CD4-positive, alpha-beta T cell treated with Interleukin-17A for 4 hours (primary cell): Measurements from ENCODE around the gene FBXL13.
"Not testable (repeated sequence)": the region's sequence is repeated elsewhere in the genome, so short reads cannot be mapped to it uniquely, and the experiment has no call there.

Experiments
- DNase-seq: peaks from one replicate; pipeline ENCODE4 v3.0.0-alpha.2; 2020; ENCODE audit warnings: mixed read lengths

The FBXL13 gene

GRCh38 chr7:102842284-102842683, 232.3 kb downstream of the FBXL13 start:
- DNase-seq, result no peak

GRCh38 chr7:102841290-102841689, 233.3 kb downstream of the FBXL13 start:
- DNase-seq, result no peak

DNA sequence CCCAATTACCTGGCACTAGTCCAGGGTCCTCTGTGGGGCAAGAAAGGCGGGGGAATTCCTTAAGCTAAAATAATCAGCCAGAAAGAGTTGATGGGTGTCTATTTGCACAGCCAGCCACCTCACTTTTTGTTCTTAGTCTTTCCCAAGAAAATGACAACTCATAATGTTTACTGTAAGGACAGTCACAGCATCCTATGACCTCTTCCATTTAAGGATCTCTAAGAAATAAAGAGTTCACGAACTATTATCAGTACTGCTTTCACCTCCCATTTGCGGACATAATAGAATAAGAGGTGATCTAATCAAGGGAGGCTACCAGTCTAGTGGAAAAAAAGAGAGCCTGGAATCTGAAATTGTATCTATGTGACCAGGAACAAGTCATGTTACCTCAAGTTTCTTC, 234.2 kb downstream of the FBXL13 start:
- DNase-seq, result no peak

DNA sequence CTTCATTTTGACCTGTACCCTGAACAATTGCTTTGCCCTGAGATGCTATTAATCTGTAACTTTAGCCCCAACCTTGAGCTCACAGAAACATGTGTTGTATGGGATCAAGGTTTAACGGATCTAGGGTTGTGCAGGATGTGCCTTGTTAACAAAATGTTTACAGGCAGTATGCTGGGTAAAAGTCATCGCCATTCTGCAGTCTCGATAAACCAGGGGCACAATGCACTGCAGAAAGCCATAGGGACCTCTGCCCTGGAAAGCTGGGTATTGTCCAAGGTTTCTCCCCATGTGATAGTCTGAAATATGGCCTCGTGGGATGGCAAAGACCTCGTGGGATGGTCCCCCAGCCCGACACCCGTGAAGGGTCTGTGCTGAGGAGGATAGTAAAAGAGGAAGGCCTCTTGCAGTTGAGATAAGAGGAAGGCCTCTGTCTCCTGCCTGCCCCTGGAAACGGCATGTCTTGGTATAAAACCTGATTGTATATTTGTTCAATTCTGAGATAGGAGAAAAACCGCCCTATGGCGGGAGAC, 236.0 kb downstream of the FBXL13 start:
- DNase-seq, result not testable (repeated sequence)

- DNase-seq, result no peak
Measured at GRCh38 chr7:102837802-102838201, 236.8 kb downstream of the FBXL13 start.

DNA sequence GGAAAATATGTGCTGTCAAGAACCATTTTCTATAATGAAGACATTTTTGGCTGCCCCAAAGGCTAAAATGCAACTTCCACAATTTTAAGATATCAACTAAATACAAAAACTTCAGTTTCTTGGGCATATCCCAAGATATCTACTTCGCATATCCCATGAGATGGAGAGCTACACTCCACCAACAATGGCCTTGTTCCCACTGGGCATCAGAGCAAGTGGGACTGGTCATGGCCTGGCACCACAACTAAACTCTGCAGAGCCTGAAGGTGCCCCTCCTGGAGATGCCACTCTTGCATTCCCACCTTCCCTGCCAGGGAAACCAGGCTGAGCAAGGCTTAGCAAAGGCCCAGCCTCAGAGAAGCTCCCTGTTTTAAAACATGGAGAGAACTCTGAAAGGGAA, 237.6 kb downstream of the FBXL13 start:
- DNase-seq, result no peak

DNA sequence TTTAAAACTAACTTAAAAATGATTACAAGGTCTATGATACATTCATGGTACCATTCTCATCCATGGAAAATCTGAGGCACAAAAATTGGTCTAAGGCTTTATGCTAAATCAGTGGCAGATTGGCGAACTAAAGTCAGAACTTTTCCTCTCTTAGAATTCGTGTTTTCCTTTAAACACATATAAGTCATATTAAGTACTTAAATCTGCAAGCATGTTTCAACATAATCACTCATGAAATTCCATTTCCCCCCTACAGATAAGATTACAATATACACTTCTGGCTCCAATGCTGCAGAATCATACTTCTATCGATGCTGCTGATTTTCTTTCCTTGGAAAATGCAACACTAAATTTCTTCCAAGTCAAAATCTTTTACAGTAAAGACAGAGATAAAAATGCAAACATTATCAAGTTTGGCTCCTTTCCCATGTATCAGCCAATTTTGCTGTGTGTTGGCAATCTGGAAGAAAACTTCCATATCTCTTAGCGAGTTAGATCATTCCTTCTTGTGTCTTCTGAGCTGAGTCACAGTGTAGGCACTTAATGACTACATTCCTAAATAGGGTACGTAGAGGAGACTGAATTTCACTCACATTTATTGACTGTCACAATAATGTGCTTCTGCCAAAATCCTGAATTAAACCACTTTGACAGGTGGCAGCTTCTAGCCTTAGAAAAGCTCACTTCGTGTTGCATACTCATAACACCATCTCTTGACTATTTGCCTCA, 238.2 kb downstream of the FBXL13 start:
- no peak for DNase-seq

DNA sequence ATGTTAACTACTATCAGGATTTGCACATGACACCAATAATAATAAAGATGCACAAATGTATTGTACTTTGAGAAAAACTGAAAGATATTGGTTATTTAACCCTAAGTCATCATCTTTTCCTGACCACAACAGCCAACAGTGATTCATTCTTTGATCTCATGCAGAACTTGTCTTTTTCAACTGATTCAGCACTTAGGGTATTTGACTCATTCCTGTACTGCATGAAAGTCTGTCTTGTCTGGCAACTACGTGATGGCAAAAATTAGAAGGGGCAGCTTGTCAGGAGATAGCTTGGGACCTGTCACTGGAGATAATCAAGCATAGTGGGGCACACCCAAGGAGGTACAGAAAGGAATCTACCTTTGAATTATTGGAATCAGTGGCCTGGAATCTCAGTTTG, 239.6 kb downstream of the FBXL13 start:
- no peak for DNase-seq

DNA sequence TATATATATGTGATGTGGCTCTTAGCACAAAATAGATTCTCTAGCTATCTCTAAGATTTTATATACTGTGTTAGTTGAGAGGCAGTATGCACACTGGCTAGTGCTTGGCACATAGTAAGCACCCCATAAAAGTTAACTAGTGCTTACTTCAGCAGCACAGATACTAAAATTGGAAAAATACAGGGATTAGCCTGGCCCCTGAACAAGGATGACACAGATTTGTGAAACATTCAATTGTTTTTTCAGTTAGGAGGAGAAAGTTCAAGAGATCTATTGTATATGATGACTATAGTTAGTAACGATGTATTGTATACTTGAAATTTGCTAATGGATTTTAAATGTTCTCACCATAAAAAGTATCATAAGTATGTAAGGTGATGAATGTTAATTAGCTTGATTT, 240.1 kb downstream of the FBXL13 start:
- no peak for DNase-seq

DNA sequence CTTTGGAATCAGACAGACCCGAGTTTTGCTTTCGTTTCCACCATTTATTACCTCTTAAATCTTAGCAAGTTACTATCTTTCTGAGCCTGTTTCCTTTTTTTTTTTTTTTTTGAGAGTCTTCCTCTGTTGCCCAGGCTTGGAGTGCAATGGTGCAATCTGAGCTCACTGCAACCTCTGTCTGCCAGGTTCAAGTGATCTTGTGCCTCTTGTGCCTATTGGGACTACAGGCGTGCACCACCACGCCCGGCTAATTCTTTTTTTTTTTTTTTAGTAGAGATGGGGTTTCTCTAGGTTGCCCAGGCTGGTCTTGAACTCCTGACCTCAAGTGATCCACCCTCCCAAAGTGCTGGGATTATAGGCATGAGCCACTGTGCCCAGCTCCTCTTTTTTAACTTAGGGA, 241.3 kb downstream of the FBXL13 start:
- DNase-seq, result no peak

- DNase-seq, result no peak
Measured at GRCh38 chr7:102832674-102833073, 241.9 kb downstream of the FBXL13 start.

DNA sequence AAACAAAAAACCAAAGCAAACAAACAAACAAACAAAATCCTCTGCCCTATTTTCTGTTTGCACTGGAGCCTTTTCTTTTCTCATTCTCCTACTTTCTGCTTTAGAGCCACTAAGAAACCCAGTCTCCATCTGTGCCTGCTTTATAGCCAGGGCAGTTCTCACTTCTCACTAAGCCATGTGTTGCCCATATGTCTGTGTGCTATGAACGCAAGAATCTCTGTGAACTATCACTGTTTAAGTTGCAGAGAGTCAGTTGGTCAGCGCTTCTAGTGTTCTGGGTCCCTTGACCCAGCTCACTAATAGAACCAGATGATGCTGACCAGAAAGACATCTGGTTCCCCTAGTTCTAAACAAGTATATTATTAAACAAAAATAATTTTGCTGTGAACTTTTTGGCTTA, 244.4 kb downstream of the FBXL13 start:
- no peak for DNase-seq

GRCh38 chr7:102829075-102829474, 245.5 kb downstream of the FBXL13 start:
- DNase-seq, result no peak

GRCh38 chr7:102828286-102828685, 246.3 kb downstream of the FBXL13 start:
- no peak for DNase-seq

DNA sequence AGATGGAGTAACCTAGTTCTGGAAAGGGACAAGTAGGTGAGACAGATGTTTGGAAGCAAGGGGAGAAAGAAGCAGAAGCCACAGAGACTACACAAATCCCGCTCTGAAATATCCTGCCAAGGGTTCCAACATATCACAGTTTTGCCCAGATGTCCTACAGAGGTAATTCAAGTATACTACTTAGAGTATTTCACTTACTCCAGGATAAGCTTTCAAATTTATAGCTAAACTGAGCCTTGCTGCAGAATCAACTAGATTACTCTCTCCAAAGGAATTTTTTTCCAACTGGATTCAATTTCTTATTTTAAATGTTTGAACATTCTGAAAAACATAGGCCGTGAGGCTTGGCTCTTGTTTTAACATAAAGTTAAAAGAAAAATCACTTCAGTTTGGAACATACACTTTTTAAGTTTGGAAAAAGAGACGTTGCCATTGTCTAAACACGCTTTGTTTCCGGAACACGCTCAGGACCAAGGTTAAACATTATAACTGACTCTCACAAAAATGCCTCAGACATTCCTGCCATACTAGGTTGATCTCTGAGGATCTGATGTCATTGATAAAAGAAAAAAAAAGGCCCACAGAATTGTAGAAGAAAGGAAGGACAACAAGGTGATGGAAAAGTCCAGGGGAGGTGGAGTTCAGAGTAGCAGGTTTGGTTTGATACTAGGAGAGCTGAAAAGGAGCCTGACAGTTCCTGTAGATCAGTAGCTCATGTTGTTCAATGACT, 251.0 kb downstream of the FBXL13 start:
- DNase-seq, result no peak

- no peak for DNase-seq
Measured at GRCh38 chr7:102821994-102822747, 252.4 kb downstream of the FBXL13 start.

- no peak for DNase-seq
Measured at GRCh38 chr7:102819151-102819550, 255.4 kb downstream of the FBXL13 start.

DNA sequence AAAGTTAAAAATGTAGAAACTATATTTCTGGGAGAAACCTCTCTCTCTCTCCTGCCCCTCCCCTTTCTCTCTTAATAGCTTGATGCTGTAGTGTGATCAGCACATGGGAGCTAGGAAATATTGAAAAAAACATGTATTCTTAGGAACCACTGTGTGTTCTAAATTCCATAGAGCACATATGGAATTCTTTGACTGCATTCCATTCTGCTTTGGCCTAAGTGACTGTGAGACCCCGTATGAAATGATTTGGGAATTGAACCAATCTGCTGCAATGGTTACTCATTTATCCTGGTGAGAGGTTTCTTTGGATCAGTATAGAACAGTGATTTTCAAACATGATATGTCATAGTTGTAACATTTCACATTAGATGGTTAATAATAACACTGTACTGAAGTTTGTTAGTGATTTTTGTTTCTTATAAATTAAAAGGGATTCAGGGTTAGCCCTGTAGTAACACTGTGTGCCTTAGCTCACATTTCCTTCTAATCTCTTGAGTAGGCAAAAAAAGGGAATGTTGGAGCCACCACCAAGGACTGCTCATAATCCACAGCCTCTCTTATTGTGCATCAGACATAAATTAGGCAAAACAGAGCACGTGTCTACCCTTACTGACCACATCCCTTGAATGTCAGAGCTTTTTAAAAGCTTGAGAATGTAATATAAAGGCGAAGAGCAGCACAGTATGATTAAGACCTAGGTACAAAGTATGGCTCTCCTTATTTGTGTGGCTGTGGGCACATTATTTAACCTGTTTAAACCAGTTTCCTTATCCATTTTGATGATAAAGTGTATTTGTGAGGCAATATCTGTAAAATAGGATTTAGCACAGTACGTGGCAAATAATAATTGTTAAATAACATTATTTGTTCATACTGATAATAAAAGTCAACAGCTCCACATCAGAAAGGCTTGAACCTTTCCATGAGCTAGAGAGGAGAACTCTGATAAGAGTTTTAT, 256.7 kb downstream of the FBXL13 start:
- no peak for DNase-seq

- no peak for DNase-seq
Measured at GRCh38 chr7:102814025-102814471, 260.5 kb downstream of the FBXL13 start.

DNA sequence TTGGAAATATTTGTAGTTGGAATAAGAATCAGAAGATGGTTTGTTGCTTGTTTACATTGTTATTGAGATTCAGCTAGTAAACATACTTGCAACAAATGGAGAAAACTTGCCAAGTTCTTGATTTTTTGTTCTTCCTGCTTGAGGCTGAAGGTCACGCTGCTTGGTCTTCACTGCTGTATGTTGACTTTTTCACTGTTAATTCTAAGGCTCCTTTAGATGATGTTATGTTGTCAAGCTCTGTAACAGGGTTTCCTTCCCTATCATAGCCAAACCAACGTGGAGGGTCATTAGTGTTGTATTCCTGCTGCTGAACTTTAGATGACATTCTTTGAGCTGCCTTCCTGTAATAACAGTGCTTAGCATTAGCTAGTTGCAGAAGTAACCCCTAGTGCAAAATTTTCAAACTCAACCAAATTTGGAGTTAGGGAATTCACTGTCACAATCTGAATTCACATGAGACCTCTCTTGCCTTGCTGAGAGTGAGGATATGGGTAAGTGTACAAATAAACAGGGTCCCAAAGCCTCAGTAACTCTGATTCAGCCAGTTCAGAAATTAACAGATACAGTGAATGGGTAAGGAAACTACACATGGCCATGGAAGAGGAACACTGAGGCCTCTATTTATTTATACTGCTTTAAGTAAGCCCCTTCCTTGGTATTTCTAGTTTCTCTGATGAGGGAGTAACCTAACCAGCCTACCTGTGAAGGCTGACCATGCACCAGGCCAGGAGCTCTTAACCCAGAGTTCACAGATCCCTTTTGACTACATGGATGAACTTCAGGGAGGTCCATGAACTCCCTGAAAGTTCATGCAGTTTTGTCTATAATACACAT, 261.2 kb downstream of the FBXL13 start:
- DNase-seq, result no peak

GRCh38 chr7:102811942-102812678, 262.5 kb downstream of the FBXL13 start:
- no peak for DNase-seq
